ENCODE data around the gene DDR2. TPM values are rescaled to one million over a fixed set of nuclear protein-coding genes. Genes with fewer than 3 reads are reported as not detected.

DDR2 gene
- total and polyA plus RNA-seq, 2 donors from 2014 or later = 3.9 to 19.8 TPM

GRCh38 chr1:162690672-162691434, 58.6 kb downstream of the DDR2 start:
- no peak overlapping the region for H3K9ac ChIP-seq (ENCODE audit: low read length in 3 of 3)
- H3K4me3 ChIP-seq (ENCODE audit: low read length in 3 of 3) = no peak overlapping the region
- no peaks in the 10 kb centered on the region for H3K27me3 ChIP-seq (ENCODE audit: control insufficient read depth, insufficient read depth, low read length)
- no peak for TF ChIP-seq CTCF (IDR thresholded peaks at IDR 0.05; ENCODE audit: borderline replicate concordance, extremely low read depth, insufficient read depth)
- H3K36me3 ChIP-seq (ENCODE audit: control insufficient read depth in 2 of 3, insufficient read depth in 3 of 3, low read length in 3 of 3) = no peaks in the 10 kb centered on the region
- DNase-seq (peak in 1 of 5 donors; percentile 79), FAIRE-seq (no peak)
- intact Hi-C loops (cut with DNase I) = no loop called here
- H3K9me3 ChIP-seq (ENCODE audit: control insufficient read depth in 2 of 3, insufficient read depth in 1 of 3, low read length in 3 of 3) = no peaks in the 10 kb centered on the region
- H3K4me1 ChIP-seq (ENCODE audit: control insufficient read depth in 2 of 3, insufficient read depth in 2 of 3, low read depth in 1 of 3, low read length in 3 of 3) = peaks cover 2 to 9% (median 9%) of the 10 kb centered on the region in 3 donors
- H3K27ac ChIP-seq (ENCODE audit: low read depth in 2 of 2, low read length in 2 of 2) = peak overlapping the region in 1 of 2 donors; percentile 20

- H3K27ac ChIP-seq (ENCODE audit: low read depth in 2 of 2, low read length in 2 of 2) = no peak overlapping the region
These were observed 59.8 kb downstream of the DDR2 start for GRCh38 chr1:162691999-162692575.

GRCh38 chr1:162694911-162695310, 62.6 kb downstream of the DDR2 start:
- no peaks in the 10 kb centered on the region for H3K9me3 ChIP-seq (ENCODE audit: control insufficient read depth in 2 of 3, insufficient read depth in 1 of 3, low read length in 3 of 3)
- peaks cover 0 to 11% (median 9%) of the 10 kb centered on the region in 3 donors for H3K4me1 ChIP-seq (ENCODE audit: control insufficient read depth in 2 of 3, insufficient read depth in 2 of 3, low read depth in 1 of 3, low read length in 3 of 3)
- TF ChIP-seq CTCF (IDR thresholded peaks at IDR 0.05; ENCODE audit: borderline replicate concordance, extremely low read depth, insufficient read depth) = no peak
- H3K27ac ChIP-seq (ENCODE audit: low read depth in 2 of 2, low read length in 2 of 2) = no peak overlapping the region
- no peak for DNase-seq
- intact Hi-C loops (cut with DNase I) = no loop called here
- no peak overlapping the region for H3K9ac ChIP-seq (ENCODE audit: low read length in 3 of 3)
- H3K36me3 ChIP-seq (ENCODE audit: control insufficient read depth in 2 of 3, insufficient read depth in 3 of 3, low read length in 3 of 3) = no peaks in the 10 kb centered on the region
- H3K4me3 ChIP-seq (ENCODE audit: low read length in 3 of 3) = no peak overlapping the region
- no peak for FAIRE-seq
- H3K27me3 ChIP-seq (ENCODE audit: control insufficient read depth, insufficient read depth, low read length) = no peaks in the 10 kb centered on the region

More at GRCh38 chr1:162691999-162692575, 59.8 kb downstream of the DDR2 start:
- no peak for FAIRE-seq
- H3K4me1 ChIP-seq (ENCODE audit: control insufficient read depth in 2 of 3, insufficient read depth in 2 of 3, low read depth in 1 of 3, low read length in 3 of 3) = peaks cover 4 to 13% (median 9%) of the 10 kb centered on the region in 3 donors
- H3K4me3 ChIP-seq (ENCODE audit: low read length in 3 of 3) = no peak overlapping the region
- no peak for TF ChIP-seq CTCF (IDR thresholded peaks at IDR 0.05; ENCODE audit: borderline replicate concordance, extremely low read depth, insufficient read depth)
- H3K36me3 ChIP-seq (ENCODE audit: control insufficient read depth in 2 of 3, insufficient read depth in 3 of 3, low read length in 3 of 3) = no peaks in the 10 kb centered on the region
- intact Hi-C loops (cut with DNase I) = no loop called here
- H3K9me3 ChIP-seq (ENCODE audit: control insufficient read depth in 2 of 3, insufficient read depth in 1 of 3, low read length in 3 of 3) = no peaks in the 10 kb centered on the region
- no peak overlapping the region for H3K9ac ChIP-seq (ENCODE audit: low read length in 3 of 3)
- H3K27me3 ChIP-seq (ENCODE audit: control insufficient read depth, insufficient read depth, low read length) = no peaks in the 10 kb centered on the region
- no peak for DNase-seq
